Common myeloid progenitor, CD34-positive (primary cell): ENCODE results near the gene PPP2R2B.
"Not testable (repeated sequence)": the region's sequence is repeated elsewhere in the genome, so short reads cannot be mapped to it uniquely, and the experiment has no call there.

Source experiments
- CTCF ChIA-PET: fragments of 350-600 bp; sonication (Branson Sonifier 250); formaldehyde crosslinking; loops from one replicate; lab custom pipeline; 2021; ENCODE audit warnings: antibody characterized with exemption; lab: Charles Lee
- POLR2A ChIA-PET: fragments of 350-600 bp; sonication (Branson Sonifier 250); formaldehyde crosslinking; loops from one replicate; lab custom pipeline; 2021; ENCODE audit warnings: antibody characterized with exemption; lab: Charles Lee
- DNase-seq, 3 donors: peaks; one replicate each; pipeline versions ENCODE4 v3.0.0 to v3.0.0-alpha.2; 2013
- H3K27ac ChIP-seq, 2 experiments: 1 replicate in 1 of 2; 2 replicates in 1 of 2; pipeline ENCODE4 v1.7.0; 2013; ENCODE audit warnings: inconsistent platforms in 2 of 2, low read length in 2 of 2, mild to moderate bottlenecking in 2 of 2, low read depth in 1 of 2, moderate library complexity in 1 of 2; ENCODE audit not compliant: severe bottlenecking in 2 of 2, insufficient read depth in 1 of 2, poor library complexity in 1 of 2
- H3K27me3 ChIP-seq, 5 experiments: replicated peaks in 2 of 5; 1 replicate in 3 of 5; 2 replicates in 2 of 5; pipeline versions ENCODE4 v1.6.1 to v1.7.0; 2013; ENCODE audit warnings: low read length in 4 of 5, mild to moderate bottlenecking in 2 of 5, moderate library complexity in 2 of 5, inconsistent platforms in 1 of 5; ENCODE audit not compliant: insufficient read depth in 5 of 5, control insufficient read depth in 4 of 5
- H3K36me3 ChIP-seq, 4 experiments: 1 replicate in 2 of 4; 2 replicates in 2 of 4; pipeline versions ENCODE4 v1.6.1 to v1.7.0; 2013; ENCODE audit warnings: low read length in 3 of 4, control low read depth in 1 of 4, mild to moderate bottlenecking in 1 of 4; ENCODE audit not compliant: control insufficient read depth in 4 of 4, insufficient read depth in 4 of 4
- H3K4me1 ChIP-seq, 4 experiments: 1 replicate in 3 of 4; 2 replicates in 1 of 4; pipeline versions ENCODE4 v1.6.1 to v1.7.1; 2013; ENCODE audit warnings: low read length in 3 of 4, mild to moderate bottlenecking in 3 of 4, control low read depth in 1 of 4, inconsistent platforms in 1 of 4, moderate library complexity in 1 of 4; ENCODE audit not compliant: control insufficient read depth in 4 of 4, insufficient read depth in 4 of 4; ENCODE audit errors: control extremely low read depth in 1 of 4
- H3K4me3 ChIP-seq, 7 experiments: 1 replicate in 4 of 7; 2 replicates in 3 of 7; pipeline versions ENCODE4 v1.5.1 to v1.7.0; 2013; ENCODE audit warnings: mild to moderate bottlenecking in 7 of 7, low read length in 6 of 7, moderate library complexity in 6 of 7, inconsistent platforms in 2 of 7, low read depth in 2 of 7, control low read depth in 1 of 7; ENCODE audit not compliant: insufficient read depth in 4 of 7, control insufficient read depth in 1 of 7; ENCODE audit errors: extremely low read depth in 1 of 7
- H3K9me3 ChIP-seq, 5 experiments: 1 replicate in 4 of 5; 2 replicates in 1 of 5; pipeline versions ENCODE4 v1.6.1 to v1.7.1; 2013; ENCODE audit warnings: low read length in 4 of 5, mild to moderate bottlenecking in 2 of 5, inconsistent platforms in 1 of 5, low read depth in 1 of 5, moderate library complexity in 1 of 5; ENCODE audit not compliant: control insufficient read depth in 4 of 5, insufficient read depth in 2 of 5; ENCODE audit errors: control extremely low read depth in 1 of 5
- WGBS: methylation state at CpG from one replicate; pipeline ENCODE4 v1.1.5; 2013; ENCODE audit not compliant: insufficient coverage; 5-methylcytosine and 5-hydroxymethylcytosine counted together

The PPP2R2B gene

GRCh38 chr5:146620031-146620668 is 258.4 kb downstream of the PPP2R2B start:
- ChIA-PET CTCF (no interaction called here), POLR2A (no interaction called here)
- no peak for DNase-seq
- no peak overlapping the region for H3K4me3 ChIP-seq
- H3K9me3 ChIP-seq = peaks cover 0 to 5% (median 0%) of the 10 kb centered on the region in 5 experiments
- H3K36me3 ChIP-seq = no peaks in the 10 kb centered on the region
- no peaks in the 10 kb centered on the region for H3K4me1 ChIP-seq
- 95% methylated on average over 8 of the region's 10 CpGs for WGBS
- peaks cover 0 to 2% (median 0%) of the 10 kb centered on the region in 5 experiments for H3K27me3 ChIP-seq
- no peak overlapping the region for H3K27ac ChIP-seq

GRCh38 chr5:146618434-146618833 is 260.1 kb downstream of the PPP2R2B start:
- Histone ChIP-seq H3K4me1 (no peaks in the 10 kb centered on the region), H3K4me3 (no peak overlapping the region), H3K27ac (no peak overlapping the region), H3K36me3 (no peaks in the 10 kb centered on the region), H3K27me3 (peaks cover 0 to 2% (median 0%) of the 10 kb centered on the region in 5 experiments), H3K9me3 (peaks cover 0 to 5% (median 0%) of the 10 kb centered on the region in 5 experiments)
- no peak for DNase-seq
- POLR2A ChIA-PET = no interaction called here
- CTCF ChIA-PET = no interaction called here
- 100% methylated on average over 5 of the region's 6 CpGs for WGBS

GRCh38 chr5:146609731-146610130 is 268.8 kb downstream of the PPP2R2B start:
- H3K9me3 ChIP-seq, DNase-seq, H3K36me3 ChIP-seq, H3K4me1 ChIP-seq, H3K27me3 ChIP-seq, POLR2A ChIA-PET, H3K4me3 ChIP-seq, H3K27ac ChIP-seq, CTCF ChIA-PET: not testable (repeated sequence)
- no CpG with 5 or more reads among the region's 17 CpGs for WGBS

GRCh38 chr5:146607659-146608332 is 270.8 kb downstream of the PPP2R2B start:
- DNase-seq = no peak
- H3K27me3 ChIP-seq = peaks cover 0 to 2% (median 0%) of the 10 kb centered on the region in 5 experiments
- no peak overlapping the region for H3K4me3 ChIP-seq
- H3K9me3 ChIP-seq = no peaks in the 10 kb centered on the region
- H3K27ac ChIP-seq = no peak overlapping the region
- ChIA-PET CTCF (no interaction called here), POLR2A (no interaction called here)
- no peaks in the 10 kb centered on the region for H3K4me1 ChIP-seq
- H3K36me3 ChIP-seq = no peaks in the 10 kb centered on the region

- Histone ChIP-seq H3K27me3 (peaks cover 0 to 2% (median 0%) of the 10 kb centered on the region in 5 experiments), H3K36me3 (no peaks in the 10 kb centered on the region), H3K9me3 (no peaks in the 10 kb centered on the region), H3K4me1 (no peaks in the 10 kb centered on the region), H3K27ac (no peak overlapping the region), H3K4me3 (no peak overlapping the region)
- WGBS = 96% methylated on average over 9 of the region's 11 CpGs
- ChIA-PET CTCF (interaction anchor here (1.0 kb wide), 1 partner anchor 65 kb away, joined by 3 read pairs; no protein-coding TSS in a partner anchor), POLR2A (no interaction called here)
- no peak for DNase-seq
Measured at GRCh38 chr5:146606893-146607292, 271.7 kb downstream of the PPP2R2B start.

- Histone ChIP-seq H3K27me3 (peaks cover 0 to 4% (median 0%) of the 10 kb centered on the region in 5 experiments), H3K9me3 (no peaks in the 10 kb centered on the region), H3K36me3 (no peaks in the 10 kb centered on the region), H3K4me3 (no peak overlapping the region), H3K4me1 (no peaks in the 10 kb centered on the region), H3K27ac (no peak overlapping the region)
- WGBS = 100% methylated on average over 2 of the region's 5 CpGs
- no peak for DNase-seq
- CTCF ChIA-PET = no interaction called here
- POLR2A ChIA-PET = no interaction called here
Measured at GRCh38 chr5:146600376-146600775, 278.2 kb downstream of the PPP2R2B start.

- POLR2A ChIA-PET = no interaction called here
- Histone ChIP-seq H3K4me3 (no peak overlapping the region), H3K4me1 (no peaks in the 10 kb centered on the region), H3K27ac (no peak overlapping the region), H3K9me3 (no peaks in the 10 kb centered on the region), H3K36me3 (no peaks in the 10 kb centered on the region), H3K27me3 (peaks cover 0 to 6% (median 0%) of the 10 kb centered on the region in 5 experiments)
- WGBS = 100% methylated on average over 1 of the region's 1 CpG
- DNase-seq = no peak
- CTCF ChIA-PET = no interaction called here
Measured at GRCh38 chr5:146599261-146599660, 279.3 kb downstream of the PPP2R2B start.
